EH (cell line): ENCODE data around the gene TWIST2.

Experiments
- DNase-seq: peaks from one replicate; pipeline ENCODE4 v3.0.0-alpha.2; 2015; ENCODE audit warnings: low read depth

The TWIST2 gene

GRCh38 chr2:238939521-238940403 is 91.9 kb downstream of the TWIST2 start:
- no peak for DNase-seq

- DNase-seq: no peak
These were observed 92.9 kb downstream of the TWIST2 start for GRCh38 chr2:238940806-238941205.

DNA sequence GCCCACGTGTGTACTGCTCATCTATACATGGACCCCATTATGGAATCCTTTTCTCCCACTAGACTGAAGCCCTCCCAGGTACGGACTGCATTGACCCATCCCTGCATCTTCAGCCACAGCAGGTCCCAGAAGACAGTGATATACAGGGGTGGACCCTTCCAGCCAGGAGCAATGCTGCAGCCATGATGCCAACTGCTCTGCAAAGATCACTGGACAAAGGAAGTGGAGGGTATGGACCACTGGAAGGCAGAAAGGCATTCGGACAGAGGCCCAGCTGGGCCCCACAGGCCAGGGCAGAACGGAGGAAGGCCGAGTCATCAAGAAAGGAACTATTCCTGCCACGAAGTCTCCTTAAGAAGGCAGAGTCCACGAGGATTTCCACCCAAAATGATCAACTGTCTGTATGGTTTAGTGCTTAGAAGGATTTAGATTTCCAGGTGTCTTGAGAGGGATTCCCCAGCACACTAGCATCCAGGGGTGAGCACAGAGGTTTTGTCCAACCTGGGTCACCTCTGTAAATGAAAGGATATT is 93.4 kb downstream of the TWIST2 start:
- DNase-seq: no peak

DNA sequence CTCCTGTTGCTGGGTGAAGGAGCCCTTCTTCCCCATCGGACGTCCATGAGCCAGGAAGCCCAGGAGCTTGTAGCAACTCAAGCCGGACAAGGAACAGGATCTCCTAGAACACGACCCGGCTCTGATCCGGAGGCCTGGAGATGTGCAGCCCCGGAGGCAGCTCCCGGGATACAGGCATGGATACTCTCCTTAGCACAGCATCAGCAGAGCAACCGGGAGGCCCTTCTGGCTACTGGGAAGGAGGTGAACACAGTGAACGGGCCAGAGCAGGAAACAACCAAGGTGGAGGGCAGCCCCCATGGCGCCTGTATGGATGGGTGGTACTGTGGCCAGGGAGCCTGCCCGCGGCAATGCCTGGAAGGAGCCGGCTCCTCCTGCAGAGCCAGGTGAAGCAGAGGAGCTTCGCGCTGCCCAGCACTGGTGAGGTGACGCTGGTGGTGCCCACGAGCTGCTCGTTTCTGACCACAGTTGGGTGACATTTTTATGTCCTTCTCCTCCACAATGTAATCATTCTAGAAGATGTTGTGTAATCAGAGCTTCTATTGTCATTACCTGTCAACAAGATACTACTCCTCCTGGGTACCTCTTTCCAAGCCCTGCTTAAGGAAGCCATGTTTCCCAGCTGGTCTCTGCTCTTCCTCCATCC is 94.3 kb downstream of the TWIST2 start:
- DNase-seq: no peak

DNA sequence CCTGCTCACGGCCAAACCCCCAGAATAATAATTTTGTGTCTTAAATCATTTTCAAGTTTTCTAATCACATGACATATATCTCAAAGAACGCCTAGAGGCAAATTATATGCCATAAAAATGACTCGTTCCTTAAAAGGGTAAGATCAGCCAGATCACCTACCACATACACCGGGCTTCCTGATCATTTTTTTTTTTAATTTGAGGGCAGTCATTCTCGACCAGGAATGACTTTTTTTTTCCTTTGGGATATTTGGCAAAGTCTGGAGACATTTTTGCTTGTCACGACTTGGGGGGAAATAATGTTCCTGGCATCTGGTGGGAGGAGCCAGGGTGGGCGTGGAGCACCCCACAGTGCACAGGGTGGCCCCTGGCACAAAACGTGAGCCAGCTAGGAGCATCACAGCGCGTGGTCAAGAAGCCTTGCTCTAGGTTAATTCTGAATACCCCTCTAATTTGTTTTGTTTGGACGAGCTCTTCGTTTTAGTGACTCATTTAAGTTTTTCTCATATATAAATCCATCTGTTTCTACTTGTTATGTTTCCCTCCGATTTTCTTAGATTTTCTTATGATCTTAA is 94.9 kb downstream of the TWIST2 start:
- DNase-seq: peak; percentile 73

DNA sequence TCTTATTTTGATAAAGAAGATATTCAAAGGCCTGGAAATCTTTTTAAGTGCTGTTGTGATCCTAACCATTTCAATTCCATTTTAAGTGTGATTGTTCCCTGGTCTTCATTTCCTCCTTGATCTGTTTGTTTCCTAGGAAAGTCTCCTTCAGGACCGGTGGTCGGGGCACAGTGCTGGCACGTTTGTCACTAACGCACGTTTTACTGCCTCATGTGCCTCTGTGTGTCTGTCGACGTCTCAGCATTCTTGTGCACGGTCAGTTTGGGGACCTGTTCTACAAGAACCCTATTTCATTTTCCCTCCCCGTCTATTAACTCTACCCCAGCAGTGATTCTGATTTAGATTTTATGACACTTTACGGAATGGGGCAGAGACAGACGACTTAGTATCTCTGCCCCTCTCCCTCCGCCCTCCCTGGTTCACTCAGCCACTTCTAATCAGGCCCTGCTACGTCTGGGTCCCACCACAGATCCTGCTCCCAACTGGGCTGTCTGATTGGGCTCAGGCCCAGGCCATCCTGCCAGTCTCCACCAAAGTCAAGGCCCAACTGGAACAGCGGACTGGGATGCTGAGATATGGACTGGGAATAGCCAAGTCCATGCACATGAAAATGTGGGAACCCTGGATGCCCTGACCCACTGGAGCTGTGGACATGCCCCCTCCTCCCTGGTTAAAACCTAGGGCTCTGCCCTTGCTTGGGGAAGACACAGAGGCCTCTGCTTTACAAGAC is 95.6 kb downstream of the TWIST2 start:
- DNase-seq: no peak

DNA sequence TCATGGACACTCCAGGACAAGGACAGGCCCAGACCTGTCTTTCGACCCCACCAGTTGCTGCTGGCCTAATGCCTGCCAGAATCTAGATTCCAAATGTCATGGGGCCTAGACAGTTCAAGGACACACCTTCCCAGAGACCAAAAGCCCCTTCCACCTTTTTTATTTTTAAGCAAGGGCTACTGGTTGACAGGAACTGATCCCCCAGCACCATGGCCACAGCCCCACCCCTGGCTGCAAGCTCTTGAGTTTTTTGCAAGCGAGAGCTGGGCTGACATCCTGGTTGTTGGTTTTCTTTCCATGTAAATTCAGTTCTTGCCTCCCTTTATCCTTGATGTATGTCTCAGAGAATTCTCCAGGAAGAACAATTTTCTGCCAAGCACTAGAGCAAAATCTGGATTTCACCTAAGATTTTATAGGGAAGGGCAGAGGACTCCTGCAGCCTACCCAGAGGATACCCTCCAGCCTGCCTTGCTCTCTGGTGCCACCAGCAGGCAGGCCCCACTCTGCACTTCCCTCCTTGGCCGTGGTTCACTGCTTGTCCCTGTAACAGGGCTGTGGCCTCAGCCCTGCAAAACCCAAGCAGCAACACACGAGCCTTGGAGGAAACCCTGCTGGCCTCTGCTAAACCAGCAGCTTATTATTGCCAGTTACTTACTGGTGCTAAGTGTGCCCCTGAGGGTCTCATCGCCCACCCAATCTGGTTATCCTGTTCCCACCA is 97.7 kb downstream of the TWIST2 start:
- peak; percentile 76 for DNase-seq

DNA sequence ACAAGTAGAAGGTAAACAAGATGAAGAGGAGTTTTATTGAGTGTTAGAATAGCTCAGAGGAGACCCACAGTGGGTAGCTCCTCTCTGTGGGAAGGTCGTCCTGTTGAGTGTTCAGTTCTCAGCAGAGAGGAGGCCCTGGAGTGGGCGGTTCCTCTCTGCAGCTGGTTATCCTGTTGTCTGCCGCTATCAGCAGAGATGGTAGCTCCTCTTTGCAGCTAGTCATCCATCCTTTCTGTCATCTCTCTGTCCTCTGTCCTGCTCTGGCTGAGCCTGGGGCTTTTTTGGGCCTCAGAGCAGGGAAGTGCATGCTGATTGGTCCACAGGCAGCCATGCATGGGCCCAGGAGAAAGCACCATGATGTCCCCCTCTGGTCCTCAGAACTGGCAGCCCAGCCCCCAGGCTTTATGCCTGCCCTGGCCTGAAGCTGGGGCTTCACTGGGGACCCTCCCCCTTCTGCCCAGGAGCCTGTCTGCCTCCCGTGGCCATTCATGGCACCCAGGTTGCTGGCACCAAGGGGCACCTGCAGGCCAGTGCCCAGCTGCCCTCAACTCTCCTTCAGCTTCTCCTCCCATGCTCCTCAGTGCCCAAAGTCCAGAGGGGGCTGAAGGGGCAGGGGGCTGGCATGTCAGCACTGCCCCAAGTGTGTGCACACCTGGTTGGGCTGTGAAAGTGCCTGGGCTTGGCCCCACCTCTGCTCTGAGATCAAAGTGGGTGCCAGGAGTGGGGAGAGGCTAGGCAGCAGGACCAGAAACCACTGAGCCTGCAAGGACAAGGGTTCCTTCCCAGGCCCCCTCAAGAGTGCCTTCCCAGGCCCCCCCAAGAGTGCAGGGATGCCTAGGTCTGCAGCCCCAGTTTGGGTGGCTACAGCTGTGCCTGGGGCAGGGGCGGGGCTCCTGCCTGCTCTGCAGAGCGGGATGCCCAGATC is 98.7 kb downstream of the TWIST2 start:
- no peak for DNase-seq

DNA sequence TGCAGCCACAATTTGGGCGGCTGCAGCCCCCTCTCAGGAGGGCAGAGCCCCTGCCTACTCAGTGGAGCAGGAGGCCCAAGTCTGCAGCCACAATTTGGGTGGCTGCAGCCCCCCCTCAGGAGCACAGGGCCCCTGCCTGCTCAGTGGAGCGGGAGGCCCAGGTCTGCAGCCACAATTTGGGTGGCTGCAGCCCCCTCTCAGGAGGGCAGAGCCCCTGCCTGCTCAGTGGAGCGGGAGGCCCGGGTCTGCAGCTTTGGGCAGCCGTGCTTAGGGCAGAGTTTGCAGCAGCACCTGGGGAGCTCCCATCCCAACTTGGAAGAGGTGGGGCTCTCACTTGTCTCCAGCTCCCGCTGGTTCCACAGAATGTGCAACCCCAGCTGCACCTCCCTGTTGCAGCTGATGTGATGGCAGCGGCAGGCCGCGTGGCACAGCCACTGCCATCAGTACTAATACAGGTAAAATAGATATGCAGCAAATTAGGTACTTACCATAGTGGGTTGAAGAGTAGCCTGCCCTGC is 99.4 kb downstream of the TWIST2 start:
- no peak for DNase-seq

DNA sequence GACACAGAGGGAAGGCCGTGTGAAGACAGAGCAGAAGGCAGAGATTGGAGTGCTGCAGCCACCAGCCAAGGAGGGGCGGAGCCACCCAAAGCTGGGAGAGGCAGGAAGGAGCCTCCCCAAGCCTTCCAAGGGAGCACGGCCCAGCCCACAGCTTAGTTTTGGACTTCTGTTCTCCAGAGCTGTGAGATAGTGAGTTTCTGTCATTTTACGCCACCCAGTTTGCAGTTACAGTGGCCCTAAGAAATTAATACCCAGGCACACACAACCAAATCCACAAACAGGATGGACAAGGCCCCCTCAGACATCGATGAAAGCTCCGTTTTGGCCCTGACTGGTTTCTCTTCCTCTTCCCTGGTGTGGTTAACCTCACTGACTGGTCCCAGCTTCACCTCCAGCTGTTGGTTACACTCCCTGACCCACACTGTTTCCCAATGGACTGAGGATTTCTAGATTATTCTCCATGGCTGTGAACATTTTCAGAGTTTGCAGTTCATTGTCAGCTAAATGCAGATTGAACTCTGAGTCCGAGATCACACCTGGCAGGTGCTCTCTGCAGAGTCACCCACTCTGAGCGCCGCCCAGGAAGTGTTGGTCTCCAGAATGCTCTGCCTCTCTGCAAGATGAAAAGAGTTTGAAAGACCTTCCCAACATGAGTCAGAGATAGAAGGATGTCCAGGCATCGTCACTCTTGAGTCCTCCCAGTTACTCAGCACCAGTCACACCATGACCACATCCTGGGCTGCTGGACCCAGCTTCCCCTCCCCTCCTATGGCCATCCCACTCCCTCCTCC is 100.2 kb downstream of the TWIST2 start:
- DNase-seq: peak; percentile 95

GRCh38 chr2:238948765-238949641 is 101.1 kb downstream of the TWIST2 start:
- DNase-seq: peak; percentile 76

DNA sequence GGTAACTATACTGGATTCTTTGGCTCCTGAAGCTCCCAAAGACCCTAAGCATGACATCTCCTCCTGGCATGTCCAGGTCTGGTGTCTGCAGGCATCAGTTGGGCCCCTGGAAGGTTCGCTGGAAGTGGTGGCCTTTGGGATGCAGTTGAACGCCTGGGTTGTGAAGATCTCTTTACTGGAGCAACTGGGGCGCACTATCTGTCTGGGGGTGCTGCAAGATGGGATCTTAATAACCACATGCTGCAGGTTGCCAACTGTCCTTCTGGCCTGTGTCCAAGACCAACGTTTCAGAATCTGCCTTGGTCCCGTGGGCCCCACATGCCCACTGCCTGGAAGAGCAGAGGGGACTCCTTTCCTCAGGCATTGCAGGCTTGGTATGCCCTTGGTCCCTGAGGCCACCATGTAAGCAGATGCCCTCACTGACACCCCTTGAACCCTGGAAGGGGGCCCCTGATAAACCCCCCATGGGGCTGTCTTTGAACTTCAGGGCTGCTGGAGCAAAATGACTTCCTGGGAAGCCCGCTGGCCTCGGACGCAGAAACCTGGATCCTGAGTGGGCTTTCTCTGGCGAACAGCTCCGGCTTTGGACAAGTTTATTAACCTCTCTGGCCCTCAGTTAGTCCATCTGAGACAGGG is 101.9 kb downstream of the TWIST2 start:
- DNase-seq: no peak

DNA sequence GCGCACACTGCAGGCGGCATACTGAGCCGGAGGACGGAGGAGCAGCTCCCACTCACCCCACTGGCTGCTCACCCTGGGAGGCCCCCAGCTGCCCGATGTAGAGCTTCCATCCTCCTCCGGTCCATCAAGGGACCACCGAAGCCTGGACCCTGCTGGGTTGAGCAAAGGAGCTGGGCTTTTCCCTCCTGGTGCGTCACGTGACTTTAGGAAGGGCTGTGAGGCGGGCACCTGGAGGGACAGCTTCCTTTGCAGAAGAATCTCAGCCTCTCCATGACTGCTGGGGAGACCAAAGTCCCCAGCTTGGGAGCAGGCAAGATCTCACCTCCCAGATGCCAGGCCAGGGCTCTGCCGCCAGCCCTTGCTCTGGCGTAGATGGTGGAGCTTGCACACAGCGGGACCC is 102.7 kb downstream of the TWIST2 start:
- no peak for DNase-seq

- no peak for DNase-seq
These were observed 104.5 kb downstream of the TWIST2 start for GRCh38 chr2:238952261-238952919.

DNA sequence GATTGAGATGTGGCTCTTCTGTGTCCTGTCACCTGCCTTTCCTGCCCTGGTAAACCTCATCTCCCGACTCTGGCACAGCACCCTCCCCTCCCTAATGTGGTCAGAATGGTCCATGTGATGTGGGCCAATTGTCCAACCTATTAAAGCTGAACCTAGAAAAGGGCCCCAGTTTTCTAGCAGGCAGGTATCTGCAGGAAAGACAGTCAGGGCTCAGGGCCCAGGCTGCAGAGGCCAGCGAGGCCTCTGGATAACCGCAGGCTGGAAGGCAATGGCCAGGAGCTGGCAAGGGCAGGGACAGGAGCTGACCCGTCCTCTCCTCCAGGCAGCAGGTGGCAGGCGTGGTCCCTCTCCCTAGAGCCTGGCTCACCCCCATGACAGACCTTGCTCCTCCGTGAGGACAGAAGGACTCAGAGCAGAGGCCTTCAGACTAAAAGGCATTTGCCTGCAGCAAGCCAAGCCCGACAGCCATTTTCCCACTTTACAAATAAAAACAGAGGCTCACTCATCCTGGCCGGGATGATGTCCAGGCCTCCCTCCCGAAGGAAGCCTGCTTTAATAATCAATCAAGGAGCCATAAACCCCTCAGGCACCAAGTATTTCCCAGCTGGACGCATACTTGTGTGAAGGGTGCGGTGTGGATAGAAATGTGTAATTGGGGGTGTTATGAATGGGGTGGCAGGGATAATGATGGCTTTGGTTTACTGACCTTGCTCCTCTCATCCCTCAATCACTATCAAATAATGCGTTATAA is 107.1 kb downstream of the TWIST2 start:
- peak; percentile 43 for DNase-seq
